Glutamatergic neuron (in vitro differentiated cells): ENCODE results near the gene CCDC91. TPM values are rescaled to one million over a fixed set of nuclear protein-coding genes. Genes with fewer than 3 reads are reported as not detected.

Source experiments
- DNase-seq: peaks from one replicate; pipeline ENCODE4 v3.0.0; 2022
- H3K27ac Mint-ChIP-seq: one replicate; pipeline ENCODE4 v1.8.0; 2020; ENCODE audit warnings: mild to moderate bottlenecking, mixed read lengths, inconsistent platforms; ENCODE audit not compliant: unreplicated experiment
- H3K27me3 Mint-ChIP-seq: one replicate; pipeline ENCODE4 v1.8.0; 2020; ENCODE audit warnings: mild to moderate bottlenecking, moderate library complexity, mixed read lengths, inconsistent platforms; ENCODE audit not compliant: unreplicated experiment
- H3K36me3 Mint-ChIP-seq: one replicate; pipeline ENCODE4 v1.8.0; 2020; ENCODE audit warnings: mild to moderate bottlenecking, mixed read lengths, inconsistent platforms; ENCODE audit not compliant: unreplicated experiment
- H3K4me1 Mint-ChIP-seq: one replicate; pipeline ENCODE4 v1.8.0; 2020; ENCODE audit warnings: mild to moderate bottlenecking, low read depth, mixed read lengths, inconsistent platforms; ENCODE audit not compliant: unreplicated experiment
- H3K4me3 Mint-ChIP-seq: one replicate; pipeline ENCODE4 v1.8.0; 2020; ENCODE audit warnings: mild to moderate bottlenecking, mixed read lengths, inconsistent platforms; ENCODE audit not compliant: unreplicated experiment
- H3K9me3 Mint-ChIP-seq: one replicate; pipeline ENCODE4 v1.8.0; 2020; ENCODE audit warnings: mild to moderate bottlenecking, moderate library complexity, mixed read lengths, inconsistent platforms; ENCODE audit not compliant: unreplicated experiment
- CTCF ChIP-seq: fragments of 200-600 bp; sonication (generic); IDR thresholded peaks from one replicate; pipeline ENCODE4 v1.5.0; 2021; ENCODE audit not compliant: partially characterized antibody, unreplicated experiment
- total RNA-seq: library from RNA; stranded (reverse); fragmentation: NEBNext Ultra II Directional; extraction: Animal tissue kit (Norgen Biotek cat#: 25700); gene quantifications from one replicate; pipeline ENCODE4 v1.2.1, GENCODE V29; 2021; ENCODE audit not compliant: unreplicated experiment

Gene CCDC91
- total RNA-seq, 1 donor from 2014 or later, result 37.3 TPM

GRCh38 chr12:28558250-28558649, 368.0 kb downstream of the CCDC91 start:
- no peaks in the 10 kb centered on the region for H3K9me3 Mint-ChIP-seq
- DNase-seq, result no peak
- no peak for TF ChIP-seq CTCF
- H3K27me3 Mint-ChIP-seq, result no peaks in the 10 kb centered on the region
- H3K27ac Mint-ChIP-seq, result no peak overlapping the region
- H3K4me3 Mint-ChIP-seq, result no peak overlapping the region
- H3K4me1 Mint-ChIP-seq, result no peaks in the 10 kb centered on the region
- H3K36me3 Mint-ChIP-seq, result no peaks in the 10 kb centered on the region

GRCh38 chr12:28563286-28563685, 373.0 kb downstream of the CCDC91 start:
- H3K4me1 Mint-ChIP-seq, result no peaks in the 10 kb centered on the region
- H3K9me3 Mint-ChIP-seq, result peaks cover 2% of the 10 kb centered on the region
- no peak overlapping the region for H3K27ac Mint-ChIP-seq
- no peak overlapping the region for H3K4me3 Mint-ChIP-seq
- peaks cover 4% of the 10 kb centered on the region for H3K36me3 Mint-ChIP-seq
- TF ChIP-seq CTCF, result no peak
- DNase-seq, result no peak
- no peaks in the 10 kb centered on the region for H3K27me3 Mint-ChIP-seq

- no peak for TF ChIP-seq CTCF
- Mint-ChIP-seq H3K27me3 (no peaks in the 10 kb centered on the region), H3K4me3 (no peak overlapping the region), H3K4me1 (no peaks in the 10 kb centered on the region), H3K36me3 (peaks cover 4% of the 10 kb centered on the region), H3K27ac (no peak overlapping the region), H3K9me3 (peaks cover 2% of the 10 kb centered on the region)
- no peak for DNase-seq
Measured at GRCh38 chr12:28563936-28564335, 373.7 kb downstream of the CCDC91 start.

- Mint-ChIP-seq H3K4me1 (no peaks in the 10 kb centered on the region), H3K36me3 (peaks cover 4% of the 10 kb centered on the region), H3K27me3 (no peaks in the 10 kb centered on the region), H3K27ac (no peak overlapping the region), H3K9me3 (peaks cover 2% of the 10 kb centered on the region), H3K4me3 (no peak overlapping the region)
- TF ChIP-seq CTCF, result no peak
- no peak for DNase-seq
Measured at GRCh38 chr12:28568118-28568517, 377.9 kb downstream of the CCDC91 start.

GRCh38 chr12:28568704-28569103, 378.4 kb downstream of the CCDC91 start:
- Mint-ChIP-seq H3K4me3 (no peak overlapping the region), H3K4me1 (no peaks in the 10 kb centered on the region)

More at GRCh38 chr12:28568704-28569103, 378.4 kb downstream of the CCDC91 start:
- no peak for TF ChIP-seq CTCF
- Mint-ChIP-seq H3K36me3 (peaks cover 4% of the 10 kb centered on the region), H3K27me3 (no peaks in the 10 kb centered on the region), H3K9me3 (peaks cover 2% of the 10 kb centered on the region), H3K27ac (no peak overlapping the region)
- no peak for DNase-seq
